Measurements from ENCODE around the gene FETUB.

The FETUB gene

GRCh38 chr3:186639778-186640472 lies at the start of gene FETUB:
Gene FETUB (plus strand): TSS chr3:186640399. CDS start chr3:186640461, 62 bp downstream.
- DNase-seq, result no peak
- in situ Hi-C loops (cut with MboI; ENCODE audit: low pct_unique_long_range_greater_than_20kb, low sequenced_read_pairs), result no loop called here

- in situ Hi-C loops (cut with MboI; ENCODE audit: low pct_unique_long_range_greater_than_20kb, low sequenced_read_pairs), result no loop called here
- DNase-seq, result no peak
These were observed 49.5 kb upstream of the FETUB start for GRCh38 chr3:186590580-186591295.

GRCh38 chr3:186592682-186593081 lies 47.5 kb upstream of the FETUB start:
- no peak for DNase-seq
- in situ Hi-C loops (cut with MboI; ENCODE audit: low pct_unique_long_range_greater_than_20kb, low sequenced_read_pairs), result no loop called here

GRCh38 chr3:186593862-186594261 lies 46.3 kb upstream of the FETUB start:
- DNase-seq, result no peak

GRCh38 chr3:186594591-186595113 lies 45.5 kb upstream of the FETUB start:
- in situ Hi-C loops (cut with MboI; ENCODE audit: low pct_unique_long_range_greater_than_20kb, low sequenced_read_pairs), result no loop called here
- DNase-seq, result no peak

More at GRCh38 chr3:186593862-186594261, 46.3 kb upstream of the FETUB start:
- in situ Hi-C loops (cut with MboI; ENCODE audit: low pct_unique_long_range_greater_than_20kb, low sequenced_read_pairs), result no loop called here

- in situ Hi-C loops (cut with MboI; ENCODE audit: low pct_unique_long_range_greater_than_20kb, low sequenced_read_pairs), result no loop called here
- no peak for DNase-seq
These were observed 43.5 kb upstream of the FETUB start for GRCh38 chr3:186596568-186597287.

- in situ Hi-C loops (cut with MboI; ENCODE audit: low pct_unique_long_range_greater_than_20kb, low sequenced_read_pairs), result no loop called here
- no peak for DNase-seq
These were observed 42.0 kb upstream of the FETUB start for GRCh38 chr3:186598108-186598784.

- in situ Hi-C loops (cut with MboI; ENCODE audit: low pct_unique_long_range_greater_than_20kb, low sequenced_read_pairs), result no loop called here
These were observed 41.4 kb upstream of the FETUB start for GRCh38 chr3:186598794-186599141.

GRCh38 chr3:186599142-186599784 lies 40.9 kb upstream of the FETUB start:
- in situ Hi-C loops (cut with MboI; ENCODE audit: low pct_unique_long_range_greater_than_20kb, low sequenced_read_pairs), result no loop called here

More at GRCh38 chr3:186598794-186599141, 41.4 kb upstream of the FETUB start:
- DNase-seq, result no peak

GRCh38 chr3:186599785-186600166 lies 40.4 kb upstream of the FETUB start:
- in situ Hi-C loops (cut with MboI; ENCODE audit: low pct_unique_long_range_greater_than_20kb, low sequenced_read_pairs), result no loop called here
- DNase-seq, result no peak

More at GRCh38 chr3:186599142-186599784, 40.9 kb upstream of the FETUB start:
- no peak for DNase-seq

- in situ Hi-C loops (cut with MboI; ENCODE audit: low pct_unique_long_range_greater_than_20kb, low sequenced_read_pairs), result no loop called here
- DNase-seq, result no peak
These were observed 39.3 kb upstream of the FETUB start for GRCh38 chr3:186600896-186601295.

- in situ Hi-C loops (cut with MboI; ENCODE audit: low pct_unique_long_range_greater_than_20kb, low sequenced_read_pairs), result no loop called here
- no peak for DNase-seq
These were observed 37.0 kb upstream of the FETUB start for GRCh38 chr3:186603159-186603558.

- in situ Hi-C loops (cut with MboI; ENCODE audit: low pct_unique_long_range_greater_than_20kb, low sequenced_read_pairs), result no loop called here
- no peak for DNase-seq
These were observed 35.1 kb upstream of the FETUB start for GRCh38 chr3:186605078-186605477.

GRCh38 chr3:186605561-186606545 lies 34.3 kb upstream of the FETUB start:
- no peak for DNase-seq
- in situ Hi-C loops (cut with MboI; ENCODE audit: low pct_unique_long_range_greater_than_20kb, low sequenced_read_pairs), result no loop called here

GRCh38 chr3:186608624-186609215 lies 31.5 kb upstream of the FETUB start:
- no peak for DNase-seq
- in situ Hi-C loops (cut with MboI; ENCODE audit: low pct_unique_long_range_greater_than_20kb, low sequenced_read_pairs), result no loop called here

GRCh38 chr3:186609247-186609868 lies 30.8 kb upstream of the FETUB start:
- DNase-seq, result peak; percentile 24

GRCh38 chr3:186612065-186612464 lies 28.1 kb upstream of the FETUB start:
- no peak for DNase-seq
- in situ Hi-C loops (cut with MboI; ENCODE audit: low pct_unique_long_range_greater_than_20kb, low sequenced_read_pairs), result no loop called here

More at GRCh38 chr3:186609247-186609868, 30.8 kb upstream of the FETUB start:
- in situ Hi-C loops (cut with MboI; ENCODE audit: low pct_unique_long_range_greater_than_20kb, low sequenced_read_pairs), result no loop called here

Measured in KBM-7 (cell line).